Activated CD8-positive, alpha-beta memory T cell treated with anti-CD3 and anti-CD28 coated beads for 4 hours (primary cell): Measurements from ENCODE around the gene ANKRD66.
"Not testable (repeated sequence)": the region's sequence is repeated elsewhere in the genome, so short reads cannot be mapped to it uniquely, and the experiment has no call there.

Source experiments
- DNase-seq, 2 donors: peaks; one replicate each; pipeline ENCODE4 v3.0.0-alpha.2; 2020; ENCODE audit warnings: low read depth in 2 of 2

The ANKRD66 gene

GRCh38 chr6:46746696-46747095, at the start of gene ANKRD66:
ANKRD66 (plus strand) TSS chr6:46746933; CDS start chr6:46751949, 5,016 bp downstream.
- no peak for DNase-seq

DNA sequence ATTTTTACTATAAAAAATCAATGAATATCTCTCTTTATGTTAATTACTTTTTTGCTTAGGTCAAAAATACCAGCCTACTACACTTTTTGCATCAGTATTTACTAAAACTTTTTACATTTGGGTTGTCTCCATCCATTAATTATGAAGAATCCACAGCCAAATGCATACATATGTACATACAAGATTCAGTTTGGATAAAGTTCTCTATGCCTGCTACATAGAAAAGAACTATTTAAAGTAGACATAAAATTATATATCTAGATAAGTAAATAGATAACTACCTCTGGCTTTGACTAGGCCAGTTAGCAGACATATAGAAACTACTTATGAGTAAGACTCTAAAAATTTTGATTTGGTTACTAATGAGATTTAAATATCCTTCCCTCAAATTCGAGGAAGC, 46.8 kb upstream of the ANKRD66 start:
- DNase-seq: no peak

DNA sequence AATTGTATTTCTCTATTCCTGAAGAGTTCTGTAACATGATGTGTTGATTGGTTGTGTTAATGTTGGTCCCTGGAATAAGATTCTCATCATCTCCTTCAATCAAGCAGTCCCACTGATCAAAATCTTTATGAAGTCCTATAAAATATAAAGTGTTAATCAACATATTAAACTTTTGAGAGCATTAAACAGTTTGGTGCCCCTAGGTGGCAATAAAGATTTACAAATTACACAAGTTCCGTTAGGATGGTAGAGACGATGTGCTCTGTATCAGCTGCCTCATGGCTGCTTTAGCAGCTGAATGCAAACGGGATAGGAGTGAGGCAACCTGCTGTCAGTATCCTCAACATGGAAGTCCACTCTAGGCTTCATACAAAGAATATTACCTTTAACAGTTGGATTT, 42.2 kb upstream of the ANKRD66 start:
- no peak for DNase-seq

- no peak for DNase-seq
Measured at GRCh38 chr6:46706464-46706863, 40.3 kb upstream of the ANKRD66 start.

- no peak for DNase-seq
Measured at GRCh38 chr6:46711491-46711890, 35.2 kb upstream of the ANKRD66 start.

- no peak for DNase-seq
Measured at GRCh38 chr6:46715141-46715540, 31.6 kb upstream of the ANKRD66 start.

DNA sequence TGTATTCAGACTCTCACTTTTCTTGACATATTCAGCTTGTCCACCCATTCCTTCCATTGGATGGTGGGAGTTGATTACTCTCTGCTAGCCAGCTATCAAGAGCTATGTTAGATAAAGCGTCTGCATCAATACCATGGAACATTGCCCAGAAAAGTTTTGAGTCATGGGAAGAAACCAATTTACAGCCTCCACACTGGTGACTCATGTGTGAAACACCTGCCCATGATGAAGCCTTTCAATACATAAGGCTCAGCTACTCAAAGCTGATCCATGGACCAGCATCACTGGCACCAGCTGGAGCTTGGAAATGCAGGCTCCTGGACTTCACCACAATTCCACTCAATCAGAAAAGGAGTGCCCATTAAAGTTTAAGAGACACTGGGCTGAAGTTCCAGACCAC, 27.6 kb upstream of the ANKRD66 start:
- DNase-seq: no peak

DNA sequence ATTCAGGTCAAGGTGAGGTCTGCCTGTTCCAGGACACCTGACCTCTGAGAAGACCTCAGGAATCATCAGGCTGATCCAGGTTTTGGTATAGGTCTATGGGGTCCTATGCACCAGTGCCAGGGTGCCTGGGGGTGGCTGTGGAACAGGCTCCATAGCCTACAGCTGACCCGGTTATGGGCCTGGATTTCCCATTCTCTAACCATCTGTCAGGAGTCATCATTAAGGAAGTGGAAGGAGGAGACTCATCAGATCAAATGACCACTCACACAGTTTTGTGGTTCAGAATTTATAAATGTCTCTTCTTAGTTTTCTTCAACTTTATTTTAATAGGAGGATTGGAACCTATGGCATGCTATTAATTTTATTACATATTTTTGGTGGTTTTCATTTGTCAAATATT, 26.3 kb upstream of the ANKRD66 start:
- no peak for DNase-seq

- no peak for DNase-seq
Measured at GRCh38 chr6:46729787-46730326, 16.9 kb upstream of the ANKRD66 start.

DNA sequence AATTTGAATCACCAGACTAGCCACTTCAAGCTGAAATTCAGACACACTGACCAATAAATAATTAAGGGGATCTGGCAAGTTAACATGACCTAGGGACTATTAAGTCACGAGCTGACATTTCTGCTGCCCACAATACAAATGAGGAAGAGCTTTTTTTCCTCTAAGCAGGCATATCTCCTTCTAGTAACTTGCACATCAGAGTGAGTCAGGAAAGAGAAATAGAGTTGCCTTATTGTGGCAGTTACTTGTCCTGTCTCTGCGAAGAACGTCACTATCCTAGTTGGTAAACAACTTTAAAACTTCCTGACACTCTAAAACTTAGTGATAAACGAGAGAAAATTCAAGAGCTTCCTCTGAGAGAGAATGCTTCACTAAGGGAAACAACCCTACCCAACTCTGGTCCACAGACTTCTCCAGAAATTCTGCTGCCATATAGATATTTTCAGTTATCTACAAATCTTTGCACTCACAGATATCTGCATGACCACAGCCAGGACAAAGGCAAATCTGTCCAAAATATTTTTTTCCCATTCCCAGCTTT, 15.7 kb upstream of the ANKRD66 start:
- no peak for DNase-seq

DNA sequence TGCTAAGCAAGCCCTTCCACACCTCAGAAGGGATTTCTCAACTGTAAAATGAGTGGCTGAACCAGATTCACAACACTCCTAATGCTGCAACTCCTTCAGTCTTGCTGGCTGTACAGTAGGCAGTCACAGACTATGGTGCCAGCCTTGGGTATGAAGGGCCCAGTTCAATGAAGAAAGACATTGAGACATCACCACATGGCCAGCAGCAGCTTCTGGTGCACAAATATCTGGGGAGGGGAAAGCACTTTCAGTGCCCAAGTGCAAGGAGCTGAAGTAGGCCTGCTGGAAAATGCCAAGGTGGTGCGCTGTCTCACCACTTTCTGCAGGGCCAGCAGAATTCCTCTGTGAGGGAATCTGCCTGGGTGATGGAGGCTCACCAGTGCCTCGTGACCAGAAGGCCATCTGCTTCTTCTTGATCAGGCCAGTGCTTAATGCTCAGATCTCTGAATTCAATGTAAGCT, 13.4 kb upstream of the ANKRD66 start:
- DNase-seq: no peak

DNA sequence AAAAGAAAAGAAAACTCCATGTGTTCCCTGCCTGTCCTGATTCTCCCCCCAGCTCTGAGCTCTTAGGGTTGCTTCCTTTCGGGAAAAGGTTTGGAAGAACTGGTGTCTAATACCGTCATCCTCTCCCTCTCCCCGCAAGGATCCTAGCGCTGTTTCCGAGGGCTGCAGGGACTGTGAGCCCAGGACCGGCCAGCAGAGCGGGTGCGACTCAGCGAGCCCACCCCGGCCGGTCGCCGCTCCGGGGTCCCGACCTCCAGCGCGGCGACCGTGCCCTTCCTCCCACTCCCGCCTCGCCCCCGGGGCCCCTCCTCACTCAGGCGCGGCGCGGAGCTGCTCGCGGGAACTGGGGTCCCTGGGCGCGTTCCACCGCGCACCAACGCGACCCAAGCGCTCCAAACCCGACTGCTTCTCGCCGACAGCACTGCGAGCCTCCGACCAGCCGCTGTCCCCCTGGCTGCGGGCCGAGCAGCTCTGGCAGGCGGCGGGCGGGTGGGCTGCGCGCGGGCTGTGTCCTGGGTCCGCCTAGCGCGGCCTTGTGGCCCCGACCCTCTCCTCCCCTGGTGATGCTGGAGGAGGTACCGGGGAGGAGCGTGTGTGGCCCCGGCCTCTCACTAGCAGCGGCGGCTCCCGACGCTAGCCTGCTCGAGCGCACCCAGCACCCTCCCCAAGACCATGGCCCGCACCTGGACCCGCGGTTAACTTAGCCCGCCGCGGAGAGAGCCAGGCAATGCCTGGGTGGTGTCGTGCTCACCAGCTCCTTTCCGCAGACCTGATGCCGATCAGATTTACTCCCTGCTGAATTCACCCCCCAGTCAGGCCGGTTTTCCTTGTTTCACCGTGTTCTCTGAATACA, 11.6 kb upstream of the ANKRD66 start, which contains the start of gene PLA2G7:
PLA2G7 (minus strand) TSS at position 509 of the 853 bp plus-strand sequence. CDS start 12,484 bp downstream, outside the sequence.
- no peak for DNase-seq

- DNase-seq: no peak
Measured at GRCh38 chr6:46735720-46736031, 11.1 kb upstream of the ANKRD66 start.

DNA sequence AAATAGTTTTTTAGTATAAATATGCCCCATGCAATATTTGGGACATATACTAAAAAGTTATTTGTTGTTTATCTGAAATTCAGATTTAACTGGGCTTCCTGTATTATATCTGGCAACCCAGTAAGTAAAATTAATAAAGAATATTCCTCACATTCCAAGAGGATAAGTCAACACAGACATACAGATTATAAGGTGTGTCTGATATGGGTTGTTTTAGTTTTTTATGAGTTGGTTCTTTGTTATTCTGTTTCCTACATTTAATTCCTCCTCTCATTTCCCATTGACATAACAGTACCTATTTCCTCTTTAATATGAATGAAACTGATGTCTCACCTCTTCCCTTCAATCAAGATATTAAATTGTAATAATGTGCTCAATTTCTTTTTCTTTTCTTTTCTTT, 9.8 kb upstream of the ANKRD66 start:
- DNase-seq: no peak

DNA sequence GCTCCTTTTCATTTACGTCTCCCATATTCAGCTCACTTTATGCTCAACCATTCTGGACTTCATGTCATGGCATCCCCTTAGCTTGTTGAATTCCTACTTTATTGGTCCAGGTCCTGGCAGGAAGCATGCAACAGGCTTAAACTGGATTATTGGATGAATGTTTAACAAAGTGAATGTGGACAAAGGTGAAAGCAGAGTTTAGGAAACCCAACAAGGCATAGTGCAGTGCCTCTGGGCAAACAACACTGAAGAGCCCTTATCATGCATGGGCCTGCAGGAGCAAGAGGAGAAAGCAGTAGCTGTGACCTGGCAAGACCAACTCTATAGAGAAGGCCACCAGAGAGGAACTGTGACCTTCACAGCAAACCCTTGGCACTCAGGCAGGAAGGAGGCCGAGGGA, 5.3 kb upstream of the ANKRD66 start:
- DNase-seq: no peak

DNA sequence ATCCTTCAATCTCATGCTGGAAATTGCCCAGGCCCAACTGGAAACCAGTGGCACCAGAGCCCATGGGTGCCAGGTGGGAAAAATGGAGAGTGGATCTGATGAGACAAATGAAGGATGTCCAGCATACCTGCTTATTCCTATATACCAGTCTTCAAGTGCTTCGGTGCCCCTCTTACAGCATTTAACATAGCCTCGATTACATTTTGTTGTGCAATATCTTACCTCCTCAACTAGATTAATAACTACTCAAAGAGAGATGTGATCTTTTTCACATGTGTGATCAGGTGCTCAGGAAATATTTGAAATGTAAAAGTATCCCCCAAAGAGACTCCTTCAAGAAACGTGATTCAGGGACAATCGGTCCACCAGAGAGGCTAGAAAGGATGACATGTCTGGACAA, 4.8 kb upstream of the ANKRD66 start:
- DNase-seq: no peak

DNA sequence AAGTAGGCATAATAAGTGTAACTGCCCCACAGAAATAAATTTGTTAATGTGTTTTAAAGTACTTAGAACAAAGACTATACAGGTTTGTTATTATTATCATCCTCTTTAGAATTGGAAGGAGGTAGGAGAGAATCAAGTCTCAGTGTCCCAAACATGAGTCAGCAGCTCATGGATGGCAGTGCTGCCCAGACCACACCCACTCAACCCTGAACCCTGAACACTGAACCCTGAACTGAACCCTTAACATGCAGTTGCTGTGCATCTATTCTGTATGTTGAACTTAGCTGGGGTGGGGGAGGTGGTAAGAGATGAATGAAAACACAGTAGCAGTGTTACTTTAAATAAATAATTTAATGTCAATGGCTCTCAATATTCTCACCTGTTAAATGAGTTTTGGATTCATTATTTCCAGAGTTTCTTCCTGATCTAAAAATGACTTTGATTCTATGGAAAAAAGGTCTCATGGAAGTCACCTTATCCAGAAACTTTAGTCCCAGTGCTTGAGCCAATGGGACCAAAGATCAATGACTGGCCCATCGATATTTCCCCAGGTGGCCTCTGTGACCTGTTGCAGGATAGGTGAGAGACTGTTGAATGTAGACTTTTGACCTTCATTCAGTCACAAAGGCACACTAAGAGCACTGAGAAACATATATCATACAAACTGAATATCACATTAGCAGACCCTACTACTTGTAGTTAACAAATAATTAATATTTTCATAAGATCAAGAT, 3.1 kb upstream of the ANKRD66 start:
- DNase-seq: no peak

DNA sequence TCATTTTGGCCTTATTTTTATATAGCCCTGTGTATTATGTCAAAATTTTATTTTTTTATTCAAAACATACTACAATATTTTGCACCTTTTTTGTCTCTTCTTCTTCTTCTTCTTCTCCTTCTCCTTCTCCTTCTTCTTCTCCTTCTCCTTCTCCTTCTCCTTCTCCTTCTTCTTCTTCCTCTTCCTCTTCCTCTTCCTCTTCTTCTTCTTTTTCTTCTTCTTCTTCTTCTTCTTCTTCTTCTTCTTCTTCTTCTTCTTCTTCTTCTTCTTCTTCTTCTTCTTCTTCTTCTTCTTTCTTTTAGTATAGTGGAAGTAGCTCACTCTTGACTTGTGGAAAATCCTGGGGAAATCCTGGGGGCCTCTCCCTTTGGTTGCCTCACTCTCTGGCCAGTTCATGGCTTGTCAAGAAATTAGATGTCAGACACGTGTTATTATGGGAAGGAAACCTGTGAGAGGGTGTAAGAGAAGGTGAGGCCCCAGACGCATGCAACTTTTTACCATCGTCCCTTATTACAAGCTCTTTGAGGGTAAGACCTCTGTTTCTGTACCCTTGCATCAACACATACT, 2.5 kb upstream of the ANKRD66 start:
- DNase-seq: not testable (repeated sequence)

DNA sequence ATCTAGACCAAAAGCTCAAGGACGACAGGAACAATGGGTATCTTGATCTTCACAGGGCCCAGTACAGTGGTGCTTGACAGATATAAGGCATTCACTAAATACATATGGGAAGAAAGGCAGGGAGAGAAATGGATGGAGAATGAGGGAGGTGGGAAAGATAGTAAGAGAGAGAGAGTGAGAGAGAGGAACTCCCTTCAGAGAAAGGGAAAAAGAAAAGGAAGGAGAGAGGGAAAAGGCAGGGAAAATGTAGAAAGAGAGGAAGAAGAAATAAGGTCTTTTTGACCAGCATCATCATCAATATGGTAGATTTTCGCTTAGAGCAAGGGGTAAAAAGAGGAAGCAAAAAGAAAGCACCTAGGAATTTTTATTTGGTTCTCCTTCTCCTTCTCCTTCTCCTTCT, 760 bp upstream of the ANKRD66 start:
- no peak for DNase-seq

GRCh38 chr6:46748940-46749503, 2.3 kb downstream of the ANKRD66 start:
- DNase-seq: no peak

DNA sequence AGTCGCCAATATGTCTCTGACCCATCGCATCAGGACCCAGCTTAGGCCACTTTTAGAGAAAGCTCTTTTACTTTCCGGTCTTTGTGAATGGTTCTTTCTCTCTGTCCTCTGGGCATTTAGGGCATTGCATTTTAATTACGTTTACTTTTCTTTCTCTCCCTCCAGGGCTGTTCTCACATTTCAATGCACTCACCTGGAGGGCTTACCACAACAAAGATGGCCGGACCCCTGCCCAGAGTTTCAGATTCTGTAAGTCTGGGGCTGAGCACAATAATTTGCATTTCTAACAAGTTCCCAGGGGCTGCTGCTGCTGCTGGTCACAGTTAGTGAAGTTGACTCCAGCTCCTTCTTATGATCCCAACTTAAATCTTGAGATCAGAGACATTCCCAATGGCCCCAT, 3.0 kb downstream of the ANKRD66 start:
- DNase-seq: no peak

- DNase-seq: no peak
Measured at GRCh38 chr6:46751658-46752057, 4.9 kb downstream of the ANKRD66 start.
